Anterior cingulate cortex (tissue), 58 donors: ENCODE results near the gene GOLGA2.

Experiments used
- DNase-seq, 58 donors: peaks; one replicate each; lab custom pipeline; 2025; lab: John Stamatoyannopoulos, UW

GOLGA2 gene, protein sequence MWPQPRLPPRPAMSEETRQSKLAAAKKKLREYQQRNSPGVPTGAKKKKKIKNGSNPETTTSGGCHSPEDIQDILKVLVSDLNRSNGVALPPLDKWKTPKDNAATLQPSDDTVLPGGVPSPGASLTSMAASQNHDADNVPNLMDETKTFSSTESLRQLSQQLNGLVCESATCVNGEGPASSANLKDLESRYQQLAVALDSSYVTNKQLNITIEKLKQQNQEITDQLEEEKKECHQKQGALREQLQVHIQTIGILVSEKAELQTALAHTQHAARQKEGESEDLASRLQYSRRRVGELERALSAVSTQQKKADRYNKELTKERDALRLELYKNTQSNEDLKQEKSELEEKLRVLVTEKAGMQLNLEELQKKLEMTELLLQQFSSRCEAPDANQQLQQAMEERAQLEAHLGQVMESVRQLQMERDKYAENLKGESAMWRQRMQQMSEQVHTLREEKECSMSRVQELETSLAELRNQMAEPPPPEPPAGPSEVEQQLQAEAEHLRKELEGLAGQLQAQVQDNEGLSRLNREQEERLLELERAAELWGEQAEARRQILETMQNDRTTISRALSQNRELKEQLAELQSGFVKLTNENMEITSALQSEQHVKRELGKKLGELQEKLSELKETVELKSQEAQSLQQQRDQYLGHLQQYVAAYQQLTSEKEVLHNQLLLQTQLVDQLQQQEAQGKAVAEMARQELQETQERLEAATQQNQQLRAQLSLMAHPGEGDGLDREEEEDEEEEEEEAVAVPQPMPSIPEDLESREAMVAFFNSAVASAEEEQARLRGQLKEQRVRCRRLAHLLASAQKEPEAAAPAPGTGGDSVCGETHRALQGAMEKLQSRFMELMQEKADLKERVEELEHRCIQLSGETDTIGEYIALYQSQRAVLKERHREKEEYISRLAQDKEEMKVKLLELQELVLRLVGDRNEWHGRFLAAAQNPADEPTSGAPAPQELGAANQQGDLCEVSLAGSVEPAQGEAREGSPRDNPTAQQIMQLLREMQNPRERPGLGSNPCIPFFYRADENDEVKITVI

DNA sequence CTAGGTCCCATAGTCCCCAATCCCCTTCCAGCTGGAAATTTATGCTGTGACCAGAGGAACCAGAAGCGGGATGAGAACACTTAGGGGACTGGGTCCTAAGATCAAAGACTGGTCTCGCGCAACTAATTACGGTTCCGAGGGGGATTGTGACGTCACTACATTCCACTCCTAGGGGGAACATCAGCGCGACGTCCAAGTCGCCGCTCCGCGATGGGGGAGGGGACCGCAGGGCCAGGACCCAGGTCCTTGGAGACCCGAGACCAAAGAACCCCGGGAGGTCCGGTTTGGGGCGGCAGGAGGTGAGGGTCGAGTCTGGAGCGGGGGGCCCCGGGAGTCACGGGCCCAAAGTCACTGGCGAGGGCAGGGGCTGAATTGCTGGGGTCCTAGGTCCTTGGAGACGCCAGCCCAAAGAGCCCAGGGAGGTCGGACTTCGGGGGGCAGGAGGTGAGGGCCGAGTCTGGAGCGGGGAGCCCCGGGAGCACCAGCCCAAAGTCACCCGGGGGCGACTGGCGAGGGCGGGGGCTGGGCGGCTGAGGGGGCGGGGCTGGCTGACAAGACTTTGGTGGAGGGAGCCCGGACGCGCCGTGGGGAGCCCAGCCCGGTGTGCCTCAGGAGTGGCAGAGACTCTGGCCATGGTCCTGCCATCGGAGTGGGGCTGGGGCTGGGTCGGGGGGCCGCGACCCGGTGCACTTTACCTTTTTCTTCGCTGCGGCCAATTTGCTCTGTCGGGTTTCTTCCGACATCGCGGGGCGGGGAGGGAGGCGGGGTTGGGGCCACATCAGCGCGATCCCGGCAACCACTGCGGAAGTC lies at the start of gene GOLGA2:
Gene GOLGA2, minus strand, starts transcription at position 810 of the 810 bp plus-strand sequence. Its CDS starts 31 bp downstream, at position 779.
- DNase-seq = peak in 5 of 58 donors; percentile 27 to 65 (median 41)

DNA sequence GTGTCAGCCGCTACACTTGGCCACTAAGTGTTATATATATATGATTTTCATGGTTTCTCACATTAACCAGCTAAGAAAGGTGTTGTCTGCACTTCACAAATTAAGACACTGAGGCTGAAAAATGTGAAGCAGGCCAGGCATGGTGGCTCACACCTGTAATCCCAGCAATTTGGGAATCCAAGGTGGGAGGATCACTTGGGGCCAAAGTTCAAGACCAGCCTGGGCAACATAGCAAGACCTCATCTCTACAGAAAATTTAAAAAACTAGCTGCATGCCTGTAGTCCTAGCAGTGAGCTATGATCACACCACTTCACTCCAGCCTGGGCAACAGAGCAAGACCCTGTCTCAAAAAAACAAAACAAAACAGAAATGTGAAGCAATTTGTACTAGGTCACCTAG lies 48.6 kb upstream of the GOLGA2 start:
- DNase-seq = no peak

DNA sequence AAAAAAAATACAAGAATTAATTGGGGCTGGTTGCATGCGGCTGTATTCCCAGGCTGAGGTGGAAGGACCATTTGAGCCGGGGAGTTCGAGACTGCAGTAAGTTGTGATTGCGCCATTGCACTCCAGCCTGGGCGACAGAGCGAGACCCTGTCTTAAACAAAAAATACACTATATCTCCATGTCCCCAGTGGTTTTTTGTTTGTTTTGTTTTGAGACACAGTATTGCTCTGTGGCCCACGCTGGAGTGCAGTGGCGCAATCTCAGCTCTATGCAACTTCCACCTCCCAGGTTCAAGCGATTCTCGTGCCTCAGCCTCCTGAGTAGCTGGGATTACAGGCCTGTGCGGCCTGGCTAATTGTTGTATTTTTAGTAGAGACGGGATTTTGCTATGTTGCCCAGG lies 48.0 kb upstream of the GOLGA2 start:
- DNase-seq = no peak

DNA sequence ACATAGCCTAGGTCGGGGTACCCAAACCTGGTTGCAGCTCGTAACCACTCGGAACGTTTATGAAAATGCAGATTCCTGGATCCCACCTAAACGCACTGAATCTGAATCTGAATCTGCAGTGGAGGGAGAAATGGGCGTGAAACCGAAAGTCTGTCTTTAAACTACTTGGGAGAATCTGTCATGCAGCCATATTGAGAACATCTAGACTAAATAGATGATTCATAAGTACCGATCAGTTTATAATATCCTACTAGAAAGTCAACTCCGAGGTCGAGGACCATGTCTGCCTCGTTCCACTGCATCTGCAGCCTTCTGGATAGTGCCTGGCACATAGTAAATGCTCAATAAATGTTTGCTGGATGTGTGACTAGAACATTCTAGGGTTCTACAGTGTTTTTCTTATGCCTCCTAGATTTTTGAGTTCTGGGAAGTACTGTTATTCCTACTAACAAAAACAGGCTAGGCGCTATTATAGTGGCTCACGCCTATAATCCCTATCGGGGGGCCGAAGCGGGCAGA lies 47.5 kb upstream of the GOLGA2 start:
- DNase-seq = no peak

DNA sequence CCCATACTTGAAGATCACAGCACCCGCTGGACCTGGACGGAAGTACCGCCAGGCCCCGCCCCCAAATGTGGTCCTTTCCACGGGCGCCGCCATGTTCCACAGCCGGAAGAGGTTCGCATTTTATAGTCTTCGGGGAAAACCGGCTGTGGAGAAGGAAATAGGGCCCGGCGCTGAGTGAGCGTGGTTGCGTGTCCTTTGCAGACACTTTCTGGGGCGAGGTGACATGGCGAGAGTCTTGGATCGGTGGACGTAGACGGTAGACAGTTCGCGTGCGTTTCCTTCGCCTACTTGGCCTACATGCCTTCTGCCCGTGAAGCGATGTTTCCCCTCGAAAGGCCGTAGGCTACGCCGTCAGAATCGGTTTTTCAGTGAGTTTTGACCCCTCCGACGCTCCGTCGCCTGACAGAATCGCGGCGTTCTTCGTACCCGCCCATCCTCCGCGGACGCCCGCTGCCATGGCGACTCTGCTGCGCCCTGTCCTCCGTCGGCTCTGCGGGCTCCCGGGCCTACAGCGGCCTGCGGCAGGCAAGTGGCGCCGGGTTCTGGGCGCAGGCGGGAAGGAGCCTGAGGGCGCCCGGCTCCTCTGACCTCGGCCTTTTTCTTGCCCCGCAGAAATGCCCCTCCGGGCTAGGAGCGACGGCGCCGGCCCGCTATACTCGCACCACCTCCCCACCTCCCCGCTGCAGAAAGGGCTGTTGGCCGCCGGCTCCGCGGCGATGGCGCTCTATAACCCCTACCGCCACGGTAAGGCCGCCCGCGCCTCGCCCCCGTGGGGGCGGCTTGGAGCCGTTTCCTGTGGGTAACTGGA lies 46.8 kb upstream of the GOLGA2 start, which contains the start of the genes COQ4 and TRUB2:
Gene COQ4, plus strand, starts transcription at position 436 of the 808 bp plus-strand sequence. Its CDS starts 20 bp downstream, at position 456.
Gene TRUB2, minus strand, starts transcription at position 44 of the 808 bp plus-strand sequence. Its CDS starts 39 bp downstream, at position 5.
- DNase-seq = peak; percentile 24 to 99 (median 93)

DNA sequence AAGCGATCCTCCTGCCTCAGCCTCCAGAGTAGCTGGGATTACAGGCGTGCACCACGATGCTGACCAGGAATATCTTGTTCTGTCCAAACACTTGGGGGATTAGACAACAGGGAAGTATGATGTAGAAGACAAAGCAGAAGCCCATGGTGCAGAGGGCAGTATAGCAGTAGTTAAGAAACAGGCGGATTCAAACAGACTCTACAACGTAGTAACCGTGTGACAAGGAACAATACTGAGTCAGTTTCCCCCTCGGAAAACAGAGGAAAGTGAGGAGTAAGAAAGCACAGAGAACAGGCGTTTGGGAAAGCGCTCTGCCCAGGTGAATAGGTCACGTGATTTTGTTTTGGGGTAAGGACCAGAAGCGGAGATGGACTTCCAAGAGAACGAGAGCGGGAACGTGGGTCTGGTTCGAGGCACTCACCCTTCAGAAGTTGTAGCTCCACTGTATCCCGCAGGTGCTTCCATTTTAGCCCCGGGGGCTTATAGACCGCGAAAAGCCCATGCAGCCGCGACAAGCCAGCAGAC lies 46.1 kb upstream of the GOLGA2 start:
- no peak for DNase-seq

DNA sequence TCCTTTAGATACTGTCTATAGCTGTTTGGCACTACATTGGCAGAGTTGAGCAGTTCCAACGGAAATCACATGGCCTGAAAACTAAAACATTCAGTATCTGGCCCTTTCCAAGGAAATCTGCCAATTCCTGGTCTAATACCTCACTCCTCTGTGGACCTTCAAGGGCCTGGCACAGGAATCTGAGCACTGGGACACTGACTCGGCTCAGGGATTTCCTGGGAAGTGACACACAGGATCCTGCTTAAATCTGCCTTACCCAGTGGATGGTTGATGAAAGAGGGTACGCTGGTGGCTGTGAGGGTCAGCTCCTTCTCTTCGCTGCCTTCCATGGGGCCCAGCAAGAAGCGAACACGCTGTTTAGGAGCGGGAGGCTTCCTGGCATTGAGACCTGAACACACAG lies 45.5 kb upstream of the GOLGA2 start:
- DNase-seq = no peak

DNA sequence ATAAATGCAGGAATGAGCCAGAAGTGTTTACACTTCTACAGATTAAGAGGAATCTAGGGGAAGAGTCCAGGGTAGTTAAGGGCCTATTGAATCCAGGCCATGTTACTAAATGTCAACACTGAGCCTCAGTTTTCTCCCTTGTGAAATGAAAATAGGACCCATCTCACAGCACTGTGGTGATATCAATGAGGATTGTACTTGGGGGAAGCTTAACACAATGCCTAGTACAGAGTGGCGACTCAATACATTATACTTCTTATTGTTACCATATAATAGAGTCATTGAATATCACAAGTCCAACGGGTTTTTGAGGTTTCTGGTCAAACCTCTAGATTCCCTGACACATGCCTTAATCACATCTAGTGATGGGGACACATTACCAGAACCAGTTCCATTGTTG lies 41.8 kb upstream of the GOLGA2 start:
- no peak for DNase-seq

DNA sequence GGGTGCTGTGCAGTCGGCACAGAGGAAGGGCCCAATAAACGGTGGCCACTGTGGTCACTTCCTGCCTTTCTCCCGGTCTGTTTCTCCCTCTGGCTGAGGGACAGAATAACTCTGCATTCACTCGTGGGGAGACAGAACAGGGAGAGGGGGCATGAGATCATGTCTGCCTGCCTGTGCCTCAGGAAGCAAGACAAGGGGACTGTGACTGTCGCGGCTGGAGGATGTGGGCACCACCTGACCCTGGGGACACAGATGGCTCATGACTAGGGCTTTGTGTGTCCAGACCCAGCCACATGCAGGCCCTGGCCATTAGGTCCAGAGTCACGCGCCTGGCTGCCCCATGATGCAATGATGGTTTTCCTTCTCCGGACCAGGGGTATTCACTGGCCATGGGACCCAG lies 40.6 kb upstream of the GOLGA2 start:
- peak in 56 of 58 donors; percentile 19 to 97 (median 80) for DNase-seq

DNA sequence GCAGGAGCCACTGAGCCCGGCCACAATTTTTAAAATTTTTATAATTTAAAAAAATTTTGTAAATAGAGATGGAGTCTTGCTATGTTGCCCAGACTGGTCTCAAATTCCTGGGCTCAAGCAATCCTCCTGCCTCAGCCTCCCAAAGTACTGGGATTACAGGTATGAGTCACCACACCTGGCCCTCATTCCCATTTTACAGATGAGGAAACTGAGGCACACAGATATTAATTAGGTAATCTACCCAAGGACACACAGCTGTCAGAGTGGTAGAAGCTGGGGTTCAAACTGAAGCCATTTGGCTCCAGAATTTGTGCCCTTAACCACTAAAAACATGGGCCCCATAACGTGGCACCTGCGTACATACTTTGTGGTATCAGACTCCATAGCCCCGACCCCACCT lies 38.9 kb upstream of the GOLGA2 start:
- no peak for DNase-seq

DNA sequence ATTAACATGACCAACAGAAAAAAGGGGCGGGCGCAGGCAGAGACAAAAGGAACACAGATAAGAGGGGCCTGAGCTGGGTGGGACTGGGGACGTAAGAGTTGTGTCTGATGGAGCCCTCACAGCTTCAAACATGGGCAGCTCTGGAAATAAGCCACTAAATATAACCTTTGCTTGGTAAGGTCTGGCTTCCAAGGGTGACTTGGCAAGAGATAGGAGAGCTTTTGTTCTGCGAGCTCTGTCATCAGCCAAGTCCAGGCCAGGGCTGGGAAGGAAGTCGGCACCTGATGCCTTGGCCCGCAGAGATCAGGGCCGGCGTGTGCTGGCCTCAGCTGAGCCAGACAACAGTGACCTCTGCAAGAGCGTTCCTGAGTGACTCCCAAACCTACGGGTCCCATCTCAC lies 34.7 kb upstream of the GOLGA2 start:
- peak in 4 of 58 donors; percentile 4 to 17 (median 16) for DNase-seq

DNA sequence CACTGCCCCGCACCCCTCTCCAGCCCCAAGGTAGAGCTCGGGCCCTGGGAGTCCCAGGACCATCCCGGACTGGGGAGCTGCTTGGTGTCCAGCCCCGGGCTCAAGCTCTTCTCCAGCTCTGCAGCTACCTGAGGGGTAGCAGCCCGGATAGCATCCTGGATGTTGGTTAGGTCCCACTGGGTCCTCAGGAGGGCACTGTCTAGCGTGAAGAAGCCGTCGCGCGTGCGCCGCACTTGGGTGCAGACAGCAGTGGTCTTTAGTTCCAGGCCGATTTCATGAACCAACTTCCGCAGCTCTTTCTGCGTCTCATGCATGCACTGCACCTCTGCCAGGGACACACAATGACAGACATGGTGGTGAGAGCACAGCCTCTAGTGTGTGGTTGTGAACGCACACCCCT lies 33.7 kb upstream of the GOLGA2 start:
- DNase-seq = no peak

DNA sequence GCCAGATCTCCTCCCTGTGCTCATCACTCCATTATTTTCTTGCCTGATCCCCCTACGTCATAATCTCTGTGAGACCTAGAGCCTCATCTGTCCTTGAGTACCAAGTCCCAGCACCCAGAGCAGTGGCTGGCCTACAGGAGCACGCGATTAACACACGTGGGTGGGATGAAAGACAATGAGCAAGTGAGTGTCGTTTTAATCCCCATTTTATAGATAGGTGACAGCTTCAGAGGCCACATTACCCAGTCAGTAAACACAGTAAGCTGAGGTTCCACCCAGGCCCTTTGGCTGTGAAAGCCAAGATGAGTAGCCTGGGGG lies 29.1 kb upstream of the GOLGA2 start:
- no peak for DNase-seq

DNA sequence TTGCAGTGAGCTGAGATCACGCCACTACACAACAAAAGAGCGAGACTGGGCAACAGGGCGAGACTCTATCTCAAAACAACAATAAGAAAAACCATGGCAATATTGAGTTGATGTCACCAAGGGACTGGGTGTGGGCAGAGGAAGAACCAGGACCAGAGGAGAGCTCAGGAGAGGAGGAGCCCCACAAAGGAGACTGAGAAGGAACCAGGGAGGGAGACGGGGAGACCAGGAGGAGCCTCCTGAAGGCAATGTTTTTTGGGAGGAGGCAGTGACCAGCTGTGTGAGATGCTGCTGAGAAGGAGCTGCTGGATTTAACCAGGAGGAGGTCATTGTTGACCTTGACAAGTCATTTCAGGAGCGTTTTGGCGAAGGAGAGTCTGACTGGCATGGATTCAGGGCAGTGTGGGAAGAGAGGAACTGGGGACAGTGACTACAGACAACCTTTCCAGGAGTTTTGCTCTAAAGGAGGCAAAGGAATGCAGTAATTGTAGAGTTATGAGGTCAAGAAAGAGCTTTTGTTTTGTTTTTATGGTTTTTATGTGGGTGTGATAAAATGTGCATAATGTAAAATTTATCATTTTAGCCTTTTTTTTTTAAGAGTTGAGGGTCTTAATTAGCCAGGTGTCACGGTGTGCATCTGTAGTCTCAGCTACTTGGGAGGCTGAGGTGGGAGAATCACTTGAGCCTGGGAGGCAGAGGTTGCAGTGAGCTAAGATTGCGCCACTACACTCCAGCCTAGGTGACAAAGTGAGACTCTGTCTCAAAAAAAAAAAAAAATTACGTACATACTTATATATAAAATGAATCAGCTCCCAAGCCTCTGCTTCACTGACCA lies 28.5 kb upstream of the GOLGA2 start:
- DNase-seq = no peak

DNA sequence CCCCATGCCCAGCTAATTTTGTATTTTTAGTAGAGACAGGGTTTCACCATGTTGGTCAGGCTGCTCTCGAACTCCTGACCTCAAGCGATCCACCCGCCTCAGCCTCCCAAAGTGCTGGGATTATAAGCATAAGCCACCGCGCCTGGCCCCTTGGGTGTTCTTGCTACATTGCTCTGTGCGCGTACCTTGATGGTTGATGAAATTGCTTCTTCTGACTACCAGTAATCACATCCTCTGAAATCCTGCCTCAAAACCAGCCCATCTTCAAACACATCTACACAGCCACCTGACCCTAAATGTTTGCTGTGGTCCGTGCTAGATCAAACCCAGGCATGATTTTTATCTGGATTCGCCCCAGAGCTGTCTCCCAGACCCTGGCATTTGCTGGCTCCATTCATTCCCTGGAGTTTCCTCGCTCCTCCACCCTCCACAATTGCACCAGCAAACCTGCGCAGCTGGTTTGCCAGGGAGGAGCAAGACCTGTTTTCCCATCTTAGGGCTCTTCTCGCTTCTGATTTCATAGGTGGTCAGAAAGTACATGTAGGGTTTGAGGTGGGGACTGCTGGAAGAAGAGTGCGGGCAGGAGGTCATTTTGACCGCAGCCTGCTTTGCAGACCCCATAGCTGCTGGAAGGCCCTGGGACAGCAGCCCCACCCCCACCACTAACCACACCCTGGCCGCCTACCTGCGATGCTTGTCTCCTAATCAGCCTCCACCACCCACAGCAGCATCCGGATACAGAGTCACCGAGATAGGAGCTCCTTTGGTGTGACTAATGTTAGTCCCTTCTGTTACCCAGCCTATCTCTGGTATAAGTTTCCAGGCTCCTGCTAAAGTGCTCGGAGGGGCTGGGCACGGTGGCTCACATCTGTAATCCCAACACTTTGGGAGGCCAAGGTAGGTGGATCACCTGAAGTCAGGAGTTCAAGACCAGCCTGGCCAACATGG lies 23.0 kb upstream of the GOLGA2 start:
- DNase-seq = no peak

DNA sequence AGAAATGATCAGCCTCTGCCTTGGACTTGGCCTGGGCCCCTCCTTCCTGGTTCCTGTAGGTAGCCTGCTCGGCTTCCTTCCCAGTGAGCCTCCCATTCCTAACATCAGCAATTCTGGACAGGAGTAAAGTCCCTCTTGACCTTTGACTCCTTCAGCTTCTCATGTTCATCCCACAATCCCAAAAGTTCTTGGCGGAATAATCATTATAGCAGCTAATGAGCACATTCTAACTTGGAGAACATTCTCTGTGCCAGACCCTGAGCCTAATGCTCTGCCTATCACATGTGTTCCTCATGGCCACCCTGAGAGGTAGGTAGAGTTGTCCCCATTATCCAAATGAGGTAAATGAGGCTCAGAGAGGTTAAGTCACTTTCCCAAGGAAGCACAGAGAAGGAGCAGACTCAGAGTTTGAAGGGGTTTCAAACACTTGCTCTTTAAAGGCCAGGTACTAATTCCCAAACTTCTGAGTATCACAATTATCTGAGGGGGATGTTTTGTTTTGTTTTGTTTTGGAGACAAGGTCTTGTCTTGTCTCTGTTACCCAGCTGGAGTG lies 21.5 kb upstream of the GOLGA2 start:
- no peak for DNase-seq
